Non-pigmented ciliary epithelial cell (primary cell): ENCODE data around the gene ZNF670.
A peak's percentile ranks its signal among the peaks of the same experiment; 100 is the strongest.
"Not testable (repeated sequence)": the region's sequence is repeated elsewhere in the genome, so short reads cannot be mapped to it uniquely, and the experiment has no call there.

Source experiments
- DNase-seq: peaks from one replicate; pipeline ENCODE4 v3.0.0-alpha.2; 2010; ENCODE audit warnings: low read depth

Gene ZNF670

GRCh38 chr1:247078258-247079140, at the start of gene ZNF670:
Gene ZNF670 (minus strand): TSS chr1:247078811. CDS start chr1:247078596, 215 bp downstream.
- peak; percentile 83 for DNase-seq

DNA sequence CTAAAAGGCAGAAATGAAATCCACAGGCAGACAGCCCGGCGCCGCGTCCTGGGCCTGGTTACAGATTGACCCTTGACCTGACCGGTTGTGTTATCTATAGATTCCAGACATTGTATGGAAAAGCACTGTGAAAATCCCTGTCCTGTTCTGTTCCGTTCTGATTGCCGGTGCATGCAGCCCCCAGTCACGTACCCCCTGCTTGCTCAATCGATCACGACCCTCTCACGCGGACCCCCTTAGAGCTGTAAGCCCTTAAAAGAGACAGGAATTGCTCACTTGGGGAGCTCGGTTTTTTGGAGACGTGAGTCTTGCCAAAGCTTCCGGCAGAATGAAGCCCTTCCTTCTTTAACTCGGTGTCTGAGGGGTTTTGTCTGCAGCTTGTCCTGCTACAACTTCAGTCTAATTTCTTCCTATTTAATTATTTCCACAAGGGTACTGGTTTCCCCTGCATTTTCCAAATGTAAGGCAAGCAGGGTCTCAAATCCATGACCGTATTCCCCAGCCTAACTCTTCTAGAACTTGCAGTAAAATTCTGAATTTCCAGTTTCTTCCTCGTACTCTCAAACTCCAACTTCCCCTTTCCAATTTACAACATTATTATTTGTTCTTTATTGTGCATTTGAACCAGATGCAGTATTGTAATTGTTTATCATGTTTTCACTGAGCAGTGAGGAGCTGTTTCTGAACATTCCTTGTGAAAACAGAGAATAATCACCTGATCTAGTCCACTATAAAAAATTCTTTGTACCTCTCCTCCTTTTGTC, 49.1 kb upstream of the ZNF670 start:
- not testable (repeated sequence) for DNase-seq

DNA sequence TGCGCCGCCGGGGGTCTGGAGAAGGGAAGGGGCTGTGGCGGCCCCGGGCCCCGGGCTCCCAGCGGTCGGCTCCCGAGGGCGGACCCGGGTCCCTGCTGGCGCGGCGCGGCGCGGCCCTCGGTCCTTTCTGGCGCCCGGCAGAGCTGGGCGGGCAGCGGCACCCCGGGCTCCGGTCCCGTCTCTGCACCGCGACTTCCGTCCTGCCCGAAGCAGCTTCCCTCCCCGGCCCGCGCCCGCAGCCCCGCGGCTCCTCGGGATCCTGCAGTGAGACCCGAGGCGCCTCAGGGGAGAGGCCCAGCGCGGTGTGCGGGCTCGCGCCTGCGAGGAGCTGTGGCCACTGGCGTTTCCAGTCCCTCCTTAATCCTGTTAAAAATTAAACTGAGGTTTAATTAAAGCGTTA, 48.0 kb upstream of the ZNF670 start:
- not testable (repeated sequence) for DNase-seq

DNA sequence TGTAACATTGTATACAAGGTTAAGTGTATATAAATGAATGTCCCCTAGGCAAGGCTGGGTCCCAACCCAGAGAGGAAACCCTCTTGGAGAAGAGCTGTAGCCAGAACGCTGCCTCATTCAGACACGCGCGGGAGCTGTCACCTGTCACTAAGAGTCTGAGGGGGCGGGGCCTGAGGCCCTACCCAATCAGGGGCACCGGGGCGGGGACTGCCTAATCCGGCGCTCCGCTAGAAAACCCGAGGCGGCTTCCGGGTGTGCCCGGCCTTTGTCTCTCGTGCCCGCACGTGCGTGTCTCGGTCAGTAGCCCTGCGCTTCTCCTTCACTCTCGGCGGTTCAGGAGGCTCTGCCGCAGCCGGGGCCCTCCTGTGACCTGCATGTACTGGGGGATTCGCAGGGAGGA, 47.6 kb upstream of the ZNF670 start:
- DNase-seq = not testable (repeated sequence)

GRCh38 chr1:247121382-247121781, 42.8 kb upstream of the ZNF670 start:
- no peak for DNase-seq

DNA sequence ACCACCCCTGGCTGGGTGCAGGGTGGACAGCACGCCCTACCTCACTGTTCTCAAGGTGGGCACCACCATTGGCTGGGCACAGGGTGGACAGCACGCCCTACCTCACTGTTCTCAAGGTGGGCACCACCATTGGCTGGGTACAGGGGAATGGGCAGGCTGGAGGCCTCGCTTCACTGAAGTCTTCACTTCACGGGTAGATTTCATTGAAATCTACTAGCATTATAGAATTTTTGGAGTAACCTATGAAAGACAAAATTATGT, 41.7 kb upstream of the ZNF670 start:
- not testable (repeated sequence) for DNase-seq

DNA sequence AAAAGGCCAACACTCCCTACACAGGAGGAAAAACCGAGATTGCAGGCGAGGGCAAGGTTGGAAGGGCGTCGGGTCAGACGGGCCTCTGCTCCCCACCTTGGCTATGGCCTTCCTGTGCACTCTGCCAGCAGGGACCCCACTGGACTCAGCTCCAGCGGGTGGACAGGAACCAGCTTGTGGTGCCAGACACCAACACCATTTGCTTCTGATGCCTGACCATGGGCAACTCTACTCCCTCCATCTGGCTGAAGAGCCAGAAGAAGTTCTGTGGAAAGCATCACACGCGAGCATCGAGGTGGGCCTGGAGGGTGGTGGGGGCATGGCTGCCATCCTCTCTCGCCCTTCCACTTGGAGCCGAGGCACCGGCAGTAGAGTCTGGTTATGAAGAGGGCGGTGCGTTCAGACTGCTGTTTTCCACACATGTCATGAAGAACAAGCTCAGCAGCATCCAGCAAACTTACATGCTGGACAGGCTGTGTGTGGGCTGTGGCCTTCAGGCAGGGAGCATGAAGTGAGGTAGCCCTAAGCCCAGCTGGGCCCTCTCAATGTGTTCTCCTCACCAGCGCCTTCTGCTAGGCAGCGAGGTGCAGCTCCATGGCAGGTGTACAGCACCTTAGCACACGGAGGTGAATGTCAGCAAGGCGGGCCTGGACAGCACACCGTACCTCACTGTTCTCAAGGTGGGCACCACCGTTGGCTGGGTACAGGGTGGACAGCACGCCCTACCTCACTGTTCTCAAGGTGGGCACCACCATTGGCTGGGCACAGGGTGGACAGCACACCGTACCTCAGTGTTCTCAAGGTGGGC, 41.2 kb upstream of the ZNF670 start:
- no peak for DNase-seq

DNA sequence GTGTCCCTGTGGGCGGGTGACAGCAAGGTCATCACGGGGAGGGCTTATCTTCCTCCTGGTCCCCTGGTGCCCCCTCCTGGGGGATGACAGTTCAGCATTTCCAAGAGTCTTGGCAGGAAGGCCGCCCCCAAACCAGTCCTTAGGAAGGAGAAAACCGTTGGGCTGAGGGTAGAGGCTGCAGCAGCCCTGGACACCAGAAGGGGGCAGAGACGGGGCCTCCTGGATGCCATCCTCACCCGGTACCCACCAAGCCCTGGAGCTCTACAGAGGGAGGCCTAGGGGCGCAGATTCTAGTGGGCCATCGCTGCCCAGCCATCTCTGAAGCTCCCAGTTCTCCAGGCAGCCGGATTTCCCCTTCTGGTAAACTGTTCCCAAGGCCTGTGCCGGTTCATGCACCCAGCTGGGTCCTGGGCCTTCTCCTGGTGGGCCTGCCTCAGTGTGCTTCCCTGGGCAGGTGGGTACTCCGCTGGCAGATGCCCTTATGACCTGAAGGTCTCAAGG, 40.4 kb upstream of the ZNF670 start:
- no peak for DNase-seq

DNA sequence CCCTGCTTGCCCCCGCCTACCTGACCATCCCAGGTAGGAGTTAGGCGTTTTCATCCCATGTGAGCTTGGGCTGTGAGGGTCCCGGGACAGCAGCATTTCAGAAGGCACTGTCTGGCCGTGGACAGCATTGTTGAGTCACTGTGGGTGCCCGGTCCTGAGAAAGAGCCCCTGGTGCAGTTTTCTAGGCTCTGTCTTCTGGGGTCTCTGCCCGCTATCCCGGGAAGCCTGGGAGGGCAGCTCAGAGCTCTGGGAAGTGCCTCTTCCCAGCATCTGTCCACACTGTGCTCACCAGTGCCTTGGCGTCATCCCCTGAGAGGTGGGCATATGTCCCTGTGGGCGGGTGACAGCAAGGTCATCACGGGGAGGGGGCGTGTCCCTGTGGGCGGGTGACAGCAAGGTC, 36.9 kb upstream of the ZNF670 start:
- no peak for DNase-seq

DNA sequence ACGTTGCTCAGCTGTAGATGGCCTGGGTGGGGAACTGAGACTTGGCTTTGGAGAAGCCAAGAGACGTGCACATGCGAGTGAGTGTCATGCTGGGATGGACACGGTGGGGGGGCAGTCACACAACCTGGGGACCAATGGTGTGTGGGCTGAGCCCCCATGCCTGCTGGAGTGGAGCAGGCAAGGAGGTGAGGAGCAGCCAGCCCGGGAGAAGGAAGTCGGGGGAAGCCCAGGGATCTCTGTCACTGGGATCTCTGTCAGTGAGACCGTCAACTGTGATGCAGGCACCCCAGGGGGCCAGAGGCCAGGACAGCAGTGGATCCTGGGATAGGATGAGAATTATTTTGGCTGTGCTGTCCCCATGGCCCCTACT, 36.5 kb upstream of the ZNF670 start:
- DNase-seq = no peak

GRCh38 chr1:247114351-247115140, 35.9 kb upstream of the ZNF670 start:
- DNase-seq = no peak

GRCh38 chr1:247113733-247114271, 35.2 kb upstream of the ZNF670 start:
- DNase-seq = no peak

GRCh38 chr1:247113094-247113497, 34.5 kb upstream of the ZNF670 start:
- DNase-seq = no peak

DNA sequence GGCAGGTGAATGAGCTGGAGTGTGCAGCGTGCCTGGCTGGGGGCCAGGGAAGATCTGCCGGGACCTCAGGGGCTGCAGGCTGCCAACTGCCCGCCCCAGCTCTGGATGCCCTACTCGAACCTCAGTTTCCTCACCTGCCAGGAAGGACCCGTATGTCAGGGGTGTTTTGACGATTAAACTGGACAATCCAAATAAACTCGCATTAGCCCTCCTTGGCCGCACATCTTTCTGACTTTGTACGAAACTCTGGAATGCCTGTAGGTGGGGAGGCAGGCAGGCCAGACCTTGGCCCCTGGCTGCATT, 33.8 kb upstream of the ZNF670 start:
- DNase-seq = no peak

DNA sequence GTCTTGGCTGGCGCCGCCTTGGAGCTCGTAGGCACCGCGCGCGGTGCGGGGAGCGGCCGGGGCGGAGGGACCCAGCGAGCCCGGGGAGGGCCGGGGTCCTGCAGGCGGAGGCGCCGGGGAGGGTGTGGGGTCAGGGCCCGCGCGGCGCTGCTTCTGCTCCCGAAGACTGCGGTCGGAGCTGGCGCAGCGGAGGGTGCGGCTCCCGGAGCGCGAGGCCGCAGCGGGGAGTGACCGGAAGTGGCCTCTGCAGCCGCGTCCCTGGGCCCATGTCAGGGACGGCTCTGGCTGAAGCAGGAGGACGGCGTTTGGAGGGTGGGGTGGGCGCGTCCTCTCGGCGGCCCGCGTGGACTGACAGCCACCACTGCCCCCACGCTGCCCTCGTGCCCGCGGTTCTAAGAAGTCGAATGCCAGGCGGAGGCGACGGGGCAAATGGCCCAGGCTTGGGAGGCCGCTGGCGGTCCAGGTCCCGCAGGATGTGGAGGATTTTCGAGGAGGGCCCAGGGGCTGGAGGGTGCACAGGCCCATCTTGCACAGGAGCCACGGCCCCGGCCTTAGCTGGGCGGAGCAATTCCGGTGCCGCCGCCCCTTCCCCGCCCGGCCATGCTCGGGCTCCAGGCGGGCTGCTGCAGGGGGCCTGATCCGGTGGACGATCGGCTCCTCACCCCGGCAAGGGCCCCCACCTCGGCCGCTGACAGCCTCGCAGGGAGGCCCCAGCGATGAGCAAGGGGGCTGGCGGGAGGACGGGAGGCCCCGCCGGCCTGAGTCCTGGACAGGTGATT, 33.3 kb upstream of the ZNF670 start:
- DNase-seq = no peak

- DNase-seq = no peak
These were observed 32.7 kb upstream of the ZNF670 start for GRCh38 chr1:247111259-247111699.

DNA sequence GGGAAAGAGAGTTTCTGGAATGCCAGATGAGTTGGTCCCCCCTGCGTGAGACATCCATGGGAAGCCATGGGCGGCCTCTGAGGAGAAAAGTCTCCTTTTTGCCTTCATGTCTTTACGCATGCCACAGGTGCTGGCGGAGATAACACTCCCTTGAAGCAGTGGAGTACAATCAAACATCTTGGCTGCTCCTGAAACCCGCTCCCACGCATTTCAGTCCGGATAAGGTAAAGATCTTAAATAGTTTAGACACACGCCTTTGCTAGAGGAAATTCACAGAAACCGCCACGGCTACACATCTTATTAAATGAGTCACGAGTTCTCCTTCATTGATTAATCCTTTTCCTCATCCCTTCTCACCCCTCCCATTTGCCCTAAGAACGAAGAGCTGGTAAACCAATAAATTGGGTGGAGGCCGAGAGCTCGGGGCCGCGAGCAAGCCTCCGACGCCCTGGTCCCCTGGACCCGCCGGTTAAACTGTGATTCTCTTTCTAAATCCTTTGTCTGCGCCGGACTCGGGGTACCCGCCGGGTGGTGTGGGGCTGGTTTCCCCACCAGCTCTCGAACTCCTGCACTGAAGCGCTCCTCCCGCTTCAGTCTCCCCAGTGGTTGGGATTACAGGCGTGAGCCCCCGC, 32.1 kb upstream of the ZNF670 start:
- DNase-seq = no peak

DNA sequence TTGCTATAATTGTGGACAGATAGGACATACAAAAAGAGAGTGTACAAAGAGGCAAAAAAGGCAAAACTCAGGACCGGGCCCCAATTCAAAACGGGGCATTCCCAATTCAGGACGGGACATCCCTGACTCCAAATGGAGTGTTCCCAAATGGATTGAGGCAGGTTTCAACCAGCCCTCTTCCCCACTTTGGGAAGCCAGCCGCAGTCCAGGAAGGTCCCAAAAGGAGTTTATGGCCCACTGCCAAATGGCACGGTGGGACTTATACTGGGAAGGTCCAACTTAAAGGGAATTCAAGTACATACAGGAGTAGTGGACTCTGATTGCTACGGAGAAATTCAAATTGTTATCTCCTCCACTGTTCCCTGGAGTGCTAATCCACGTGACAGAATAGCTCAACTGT, 29.1 kb upstream of the ZNF670 start:
- DNase-seq = no peak

- DNase-seq = no peak
These were observed 27.4 kb upstream of the ZNF670 start for GRCh38 chr1:247105966-247106365.

DNA sequence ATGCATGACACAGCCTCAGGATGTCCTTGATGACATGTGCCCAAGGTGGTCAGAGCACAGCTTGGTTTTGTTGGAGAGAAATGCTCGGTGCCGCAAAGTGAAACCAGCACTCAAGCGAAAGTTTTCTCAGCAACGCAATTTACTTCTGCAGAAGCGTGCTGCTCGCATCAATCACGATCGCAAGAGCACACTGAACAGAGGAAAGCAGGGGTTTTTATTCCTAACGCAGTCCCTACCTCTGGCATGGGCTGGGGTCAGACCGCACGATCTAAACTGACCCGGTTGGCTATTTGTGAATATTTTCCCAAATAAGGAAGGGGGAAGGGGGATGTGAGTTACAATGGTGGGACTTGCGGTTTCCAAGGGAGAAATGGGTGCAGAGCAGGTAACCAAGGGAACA, 26.4 kb upstream of the ZNF670 start:
- DNase-seq = no peak
